HepG2 (cell line): ENCODE measurements around the gene COPS3. TPM values are rescaled to one million over a fixed set of nuclear protein-coding genes. Genes with fewer than 3 reads are reported as not detected.

Experiments
- ARID4A ChIP-seq: sonication (generic); formaldehyde crosslinking; IDR thresholded peaks from 2 replicates; pipeline ENCODE4 v1.5.0; 2020; ENCODE audit warnings: mild to moderate bottlenecking, missing genetic modification reagents, borderline replicate concordance
- BRCA1 ChIP-seq: sonication (generic); formaldehyde crosslinking; IDR thresholded peaks from 2 replicates; pipeline ENCODE4 v1.4.0; 2020; ENCODE audit warnings: missing genetic modification reagents
- ETV5 ChIP-seq: IDR thresholded peaks from 2 replicates; pipeline ENCODE4 v1.6.1; 2018; ENCODE audit warnings: missing biosample characterization, missing genetic modification reagents, inconsistent platforms, borderline replicate concordance
- HDAC1 ChIP-seq: sonication (generic); formaldehyde crosslinking; IDR thresholded peaks from 2 replicates; pipeline ENCODE4 v1.5.1; 2020; ENCODE audit warnings: mild to moderate bottlenecking, missing genetic modification reagents
- HDAC2 ChIP-seq: sonication (generic); formaldehyde crosslinking; IDR thresholded peaks from 2 replicates; pipeline ENCODE4 v1.4.0; 2020; ENCODE audit warnings: missing genetic modification reagents
- KDM2A ChIP-seq: sonication (generic); formaldehyde crosslinking; IDR thresholded peaks from 2 replicates; pipeline ENCODE4 v1.4.0; 2020; ENCODE audit warnings: low read depth, missing genetic modification reagents, borderline replicate concordance
- MAX ChIP-seq: IDR thresholded peaks from 2 replicates; pipeline ENCODE4 v1.6.1; 2012; ENCODE audit warnings: inconsistent platforms
- MNT ChIP-seq: fragments of 450-650 bp; IDR thresholded peaks from 2 replicates; pipeline ENCODE4 v1.6.1; 2016
- MXD4 ChIP-seq: IDR thresholded peaks from 2 replicates; pipeline ENCODE4 v1.6.1; 2016; ENCODE audit warnings: mild to moderate bottlenecking, missing biosample characterization, missing genetic modification reagents
- MXI1 ChIP-seq: IDR thresholded peaks from 3 replicates; pipeline ENCODE4 v1.6.1; 2012; ENCODE audit warnings: low read depth, low read length, inconsistent platforms, borderline replicate concordance
- MYC ChIP-seq: sonication (generic); formaldehyde crosslinking; IDR thresholded peaks from 2 replicates; pipeline ENCODE4 v1.9.0; 2021; ENCODE audit warnings: missing genetic modification reagents, borderline replicate concordance
- PHF8 ChIP-seq: sonication (generic); formaldehyde crosslinking; IDR thresholded peaks from 2 replicates; pipeline ENCODE4 v1.5.0; 2020; ENCODE audit warnings: missing genetic modification reagents
- REPIN1 ChIP-seq: sonication (generic); formaldehyde crosslinking; IDR thresholded peaks from 2 replicates; pipeline ENCODE4 v1.8.0; 2022; ENCODE audit warnings: missing genetic modification reagents, low read depth, mild to moderate bottlenecking, borderline replicate concordance
- SETDB1 ChIP-seq: sonication (generic); formaldehyde crosslinking; IDR thresholded peaks from 2 replicates; pipeline ENCODE4 v1.5.1; 2020; ENCODE audit warnings: missing genetic modification reagents, mild to moderate bottlenecking, borderline replicate concordance
- SIN3A ChIP-seq: IDR thresholded peaks from 2 replicates; pipeline ENCODE4 v1.6.1; 2011; ENCODE audit warnings: low read depth, mild to moderate bottlenecking, control low read depth, low read length, borderline replicate concordance
- TEAD3 ChIP-seq: optimal IDR thresholded peaks from 2 replicates; pipeline ENCODE3; 2016; ENCODE audit warnings: borderline replicate concordance
- TFAP4 ChIP-seq: sonication (generic); IDR thresholded peaks from 2 replicates; pipeline ENCODE4 v1.6.1; 2016; ENCODE audit warnings: low read depth, borderline replicate concordance
- TGIF2 ChIP-seq: IDR thresholded peaks from 2 replicates; pipeline ENCODE4 v1.6.1; 2016; ENCODE audit warnings: control low read depth, missing compliant biosample characterization
- USF2 ChIP-seq, 2 experiments: sonication (generic) in 1 of 2; formaldehyde crosslinking in 1 of 2; IDR thresholded peaks; 2 replicates each; pipeline versions ENCODE4 v1.5.1 to v1.6.1; 2011 to 2020; ENCODE audit warnings: borderline replicate concordance in 1 of 2, low read depth in 1 of 2, low read length in 1 of 2, mild to moderate bottlenecking in 1 of 2, missing genetic modification reagents in 1 of 2, moderate library complexity in 1 of 2
- ZBTB38 ChIP-seq: sonication (generic); formaldehyde crosslinking; IDR thresholded peaks from 2 replicates; pipeline ENCODE4 v1.5.1; 2020; ENCODE audit warnings: mild to moderate bottlenecking, missing genetic modification reagents
- polyA plus RNA-seq, 8 experiments: library from polyadenylated mRNA; depleted of rRNA in 3 of 8; stranded (reverse) in 7 of 8; unstranded in 1 of 8; fragments of >200 nt; fragmentation: Illumina TruSeq in 4 of 8; extraction: Trizol in 4 of 8; gene quantifications; 2 replicates each; pipeline versions ENCODE4 v1.2.1 to v1.2.3, GENCODE V29; 2011 to 2016; ENCODE audit warnings: low read depth in 4 of 8, missing spikeins in 1 of 8, mixed read lengths in 1 of 8; ENCODE audit not compliant: insufficient read depth in 1 of 8
- total RNA-seq, 5 experiments: library from RNA; depleted of rRNA; stranded (reverse); fragments of >200 nt; fragmentation: Illumina TruSeq; extraction: Trizol; gene quantifications; 2 replicates each; pipeline ENCODE4 v1.2.3, GENCODE V29; 2016; ENCODE audit warnings: low read depth in 1 of 5

Gene COPS3
- total and polyA plus RNA-seq, 2 of the 13 experiments (the other 11 are each of a cell fraction or from before 2014, with no cell fraction given), result 46.3 to 103 TPM

- TF ChIP-seq TGIF2 (CRISPR knock-in tag) (peak; percentile 95), TFAP4 (peak; percentile 94), MYC (CRISPR knock-in tag) (0 out of 2 replicates have a peak, but pooled peaks have one; percentile 30), KDM2A (CRISPR knock-in tag) (peak; percentile 22; the same call in 1 of the 2 replicates), TEAD3 (CRISPR knock-in tag) (peak; percentile 70), MXI1 (peak; percentile 71; the same call in 1 of the 3 replicates), MAX (peak; percentile 42; the same call in 1 of the 2 replicates), MNT (peak; percentile 29; the same call in 1 of the 2 replicates), BRCA1 (CRISPR knock-in tag) (no peak), REPIN1 (CRISPR knock-in tag) (no peak), USF2 (IDR thresholded peaks at IDR 0.05; ENCODE audit: low read depth, low read length) (peak; percentile 70), USF2 (CRISPR knock-in tag; IDR thresholded peaks at IDR 0.05; ENCODE audit: borderline replicate concordance) (peak; percentile 29; the same call in 1 of the 2 replicates), PHF8 (no peak), MXD4 (CRISPR knock-in tag) (0 out of 2 replicates have a peak, but pooled peaks have one; percentile 54), ETV5 (CRISPR knock-in tag) (peak; percentile 58), ARID4A (CRISPR knock-in tag) (peak; percentile 36; the same call in 1 of the 2 replicates), SETDB1 (CRISPR knock-in tag) (no peak), SIN3A (peak; percentile 60; the same call in 1 of the 2 replicates), HDAC2 (CRISPR knock-in tag) (0 out of 2 replicates have a peak, but pooled peaks have one; percentile 15), ZBTB38 (no peak), HDAC1 (CRISPR knock-in tag) (0 out of 2 replicates have a peak, but pooled peaks have one; percentile 25)
Observed at GRCh38 chr17:17305281-17305801, 24.3 kb upstream of the COPS3 start (continued).
